GM12875 (cell line): ENCODE data around the gene PRKCB.

ENCODE experiments used
- H3K4me3 ChIP-seq: one replicate; pipeline ENCODE4 v1.5.1; 2011; ENCODE audit warnings: low read depth, low read length, control low read depth
- TF ChIP-seq, protein P1 (sequence below): IDR thresholded peaks from 2 replicates; pipeline ENCODE4 v1.5.1; 2011; ENCODE audit warnings: low read depth, mild to moderate bottlenecking, control low read depth, inconsistent platforms, low read length, moderate library complexity, borderline replicate concordance; ENCODE audit not compliant: insufficient read depth

Gene PRKCB

DNA sequence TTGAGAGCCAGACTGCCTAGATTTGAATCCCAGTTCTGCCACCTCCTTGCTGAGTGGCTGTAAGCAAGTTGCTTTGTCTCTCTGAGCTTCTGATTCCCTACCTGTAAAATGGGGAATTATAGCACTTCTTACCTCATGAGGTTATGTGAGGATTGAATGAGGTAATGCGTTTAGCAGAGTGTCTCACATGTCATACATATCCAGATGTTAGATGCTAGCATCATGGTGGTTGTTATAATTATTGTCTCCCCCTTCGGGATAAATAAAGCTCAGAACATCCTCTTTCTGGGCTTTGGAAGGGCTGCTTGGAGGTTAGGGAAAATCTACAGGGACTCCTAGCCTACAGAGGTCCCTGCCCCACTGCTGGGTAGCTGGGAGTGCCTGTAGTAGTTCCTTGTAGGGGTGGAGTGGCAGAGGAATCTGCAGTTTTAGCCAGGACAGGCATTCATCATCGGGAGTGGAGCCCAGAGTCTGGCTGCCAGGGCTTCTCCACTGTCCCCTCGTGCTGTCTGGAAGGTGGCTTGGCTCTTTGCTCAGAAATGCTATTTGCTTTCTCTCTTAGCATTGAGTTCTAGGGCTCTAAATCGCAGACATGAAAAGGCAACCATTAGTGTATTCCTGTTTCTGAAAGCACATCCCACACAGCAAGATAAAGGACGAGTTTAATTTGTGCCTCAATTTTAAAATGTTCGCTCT lies 282.5 kb downstream of the PRKCB start:
- TF ChIP-seq, protein P1, sequence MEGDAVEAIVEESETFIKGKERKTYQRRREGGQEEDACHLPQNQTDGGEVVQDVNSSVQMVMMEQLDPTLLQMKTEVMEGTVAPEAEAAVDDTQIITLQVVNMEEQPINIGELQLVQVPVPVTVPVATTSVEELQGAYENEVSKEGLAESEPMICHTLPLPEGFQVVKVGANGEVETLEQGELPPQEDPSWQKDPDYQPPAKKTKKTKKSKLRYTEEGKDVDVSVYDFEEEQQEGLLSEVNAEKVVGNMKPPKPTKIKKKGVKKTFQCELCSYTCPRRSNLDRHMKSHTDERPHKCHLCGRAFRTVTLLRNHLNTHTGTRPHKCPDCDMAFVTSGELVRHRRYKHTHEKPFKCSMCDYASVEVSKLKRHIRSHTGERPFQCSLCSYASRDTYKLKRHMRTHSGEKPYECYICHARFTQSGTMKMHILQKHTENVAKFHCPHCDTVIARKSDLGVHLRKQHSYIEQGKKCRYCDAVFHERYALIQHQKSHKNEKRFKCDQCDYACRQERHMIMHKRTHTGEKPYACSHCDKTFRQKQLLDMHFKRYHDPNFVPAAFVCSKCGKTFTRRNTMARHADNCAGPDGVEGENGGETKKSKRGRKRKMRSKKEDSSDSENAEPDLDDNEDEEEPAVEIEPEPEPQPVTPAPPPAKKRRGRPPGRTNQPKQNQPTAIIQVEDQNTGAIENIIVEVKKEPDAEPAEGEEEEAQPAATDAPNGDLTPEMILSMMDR = no peak
- H3K4me3 ChIP-seq = no peak overlapping the region

DNA sequence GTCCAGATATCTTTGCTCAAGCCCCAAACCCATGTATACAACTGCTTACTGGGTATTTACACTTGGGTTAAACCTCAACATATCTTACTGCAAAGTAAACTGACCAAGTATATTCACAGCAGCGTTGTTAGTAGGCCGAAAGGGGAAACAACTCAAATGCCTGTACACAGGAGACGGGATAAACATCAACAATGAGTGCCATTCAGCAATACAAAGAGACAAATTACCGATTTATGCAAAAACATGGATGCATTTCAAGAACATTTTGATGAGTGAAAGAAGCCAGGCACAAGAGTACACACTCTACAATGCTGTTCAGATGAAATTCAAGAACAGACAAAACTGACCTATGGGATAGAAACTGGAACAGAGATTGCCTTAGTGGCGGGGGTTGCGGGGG lies 284.0 kb downstream of the PRKCB start:
- TF ChIP-seq, protein P1 = no peak
- no peak overlapping the region for H3K4me3 ChIP-seq

- TF ChIP-seq, protein P1 = no peak
These were observed 287.5 kb downstream of the PRKCB start for GRCh38 chr16:24123275-24123674.

GRCh38 chr16:24124291-24124690 lies 288.5 kb downstream of the PRKCB start:
- TF ChIP-seq, protein P1 = no peak
- H3K4me3 ChIP-seq = no peak overlapping the region

More at GRCh38 chr16:24123275-24123674, 287.5 kb downstream of the PRKCB start:
- H3K4me3 ChIP-seq = no peak overlapping the region

DNA sequence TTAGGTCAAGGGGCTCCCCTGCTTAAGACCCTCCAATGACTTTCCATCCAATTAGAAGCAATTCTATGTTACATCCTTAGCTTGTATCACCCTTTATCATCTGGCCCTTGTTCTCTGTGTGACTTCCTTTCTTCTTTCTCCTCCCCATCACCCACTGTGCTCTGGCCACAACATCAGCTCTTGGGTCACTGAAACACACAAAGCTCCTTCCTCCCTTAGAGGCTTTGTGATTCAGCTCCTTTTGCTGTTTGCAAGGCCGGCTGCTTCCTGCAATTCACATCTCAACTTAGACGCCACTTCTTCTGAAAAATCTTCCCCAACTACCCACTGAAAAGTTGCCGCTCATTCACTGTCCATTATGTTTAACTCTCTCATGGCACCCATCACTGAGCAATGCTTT lies 289.4 kb downstream of the PRKCB start:
- no peak overlapping the region for H3K4me3 ChIP-seq

GRCh38 chr16:24129412-24129918 lies 293.7 kb downstream of the PRKCB start:
- no peak overlapping the region for H3K4me3 ChIP-seq
- TF ChIP-seq, protein P1 = no peak

More for the DNA sequence above, 289.4 kb downstream of the PRKCB start:
- TF ChIP-seq, protein P1 = no peak

- TF ChIP-seq, protein P1 = no peak
These were observed 294.8 kb downstream of the PRKCB start for GRCh38 chr16:24130494-24131085.

More at GRCh38 chr16:24130494-24131085, 294.8 kb downstream of the PRKCB start:
- H3K4me3 ChIP-seq = no peak overlapping the region
